A549 (cell line): ENCODE results near the gene RABEP1. TPM values are rescaled to one million over a fixed set of nuclear protein-coding genes. Genes with fewer than 3 reads are reported as not detected.

Experiments
- ATAC-seq, 2 experiments: fragments of 200-7000 bp in 1 of 2; fragments of >200 bp in 1 of 2; cut with Nextera tagmentation in 1 of 2; cut with Tn5 transposase in 1 of 2; 3 replicates each; pipeline versions ENCODE4 v1.8.0 to v1.9.1; 2018 to 2020; ENCODE audit warnings: mild to moderate bottlenecking in 1 of 2, moderate library complexity in 1 of 2
- CTCF ChIA-PET: fragments of 300-600 bp; sonication (Branson Sonifier 250); formaldehyde crosslinking; extraction: SDS; loops from one replicate; lab custom pipeline; 2021; ENCODE audit warnings: antibody characterized with exemption, inconsistent platforms; lab: Yijun Ruan, JAX
- POLR2A ChIA-PET: fragments of 350-600 bp; formaldehyde crosslinking; extraction: SDS; loops from one replicate; lab custom pipeline; 2021; ENCODE audit warnings: antibody characterized with exemption, inconsistent platforms; lab: Yijun Ruan, JAX
- DNase-seq, 2 experiments: peaks; one replicate each; pipeline versions ENCODE4 v3.0.0 to v3.0.0-alpha.2; 2011 to 2016; ENCODE audit warnings: low read depth in 1 of 2, low spot score in 1 of 2
- FAIRE-seq: peaks from 2 replicates; lab custom pipeline; 2011; peaks lifted over from hg19 to GRCh38; lab: Jason Lieb, UNC
- H3K27ac ChIP-seq, 2 experiments: fragments of >200 bp; sonication (Bioruptor Twin); formaldehyde crosslinking; 3 replicates each; pipeline ENCODE4 v1.5.1; 2016 to 2017
- H3K4me1 ChIP-seq: fragments of >200 bp; sonication (Bioruptor Twin); formaldehyde crosslinking; 3 replicates; pipeline ENCODE4 v1.6.1; 2016
- H3K4me2 ChIP-seq: fragments of >200 bp; sonication (Bioruptor Twin); formaldehyde crosslinking; 3 replicates; pipeline ENCODE4 v1.6.1; 2016
- H3K4me3 ChIP-seq: fragments of >200 bp; sonication (Bioruptor Twin); formaldehyde crosslinking; 3 replicates; pipeline ENCODE4 v1.5.1; 2016
- H3K9me3 ChIP-seq: fragments of >200 bp; sonication (Bioruptor Twin); formaldehyde crosslinking; 3 replicates; pipeline ENCODE4 v1.6.1; 2016
- ATOH8 ChIP-seq: fragments of 250-450 bp; sonication (Bioruptor Pico); IDR thresholded peaks from 2 replicates; pipeline ENCODE4 v1.5.0; 2020; ENCODE audit warnings: low read depth, mild to moderate bottlenecking, moderate library complexity
- BCL3 ChIP-seq: fragments of >200 bp; sonication (Bioruptor Twin); formaldehyde crosslinking; IDR thresholded peaks from 3 replicates; pipeline ENCODE4 v1.6.1; 2016
- CBX8 ChIP-seq: fragments of 200-600 bp; sonication (generic); IDR thresholded peaks from 2 replicates; pipeline ENCODE4 v1.6.1; 2016
- CEBPB ChIP-seq, 2 experiments: fragments of >200 bp in 1 of 2; sonication (Bioruptor Twin) in 1 of 2; formaldehyde crosslinking in 1 of 2; IDR thresholded peaks; 2 replicates each; pipeline ENCODE4 v1.6.1; 2012 to 2016
- EHMT2 ChIP-seq: fragments of 200-600 bp; sonication (generic); IDR thresholded peaks from 2 replicates; pipeline ENCODE4 v1.6.1; 2016; ENCODE audit warnings: antibody characterized with exemption, low read depth, mild to moderate bottlenecking, moderate library complexity
- EP300 ChIP-seq, 2 experiments: fragments of >200 bp; sonication (Bioruptor Twin); formaldehyde crosslinking; IDR thresholded peaks; 2 replicates in 1 of 2; 3 replicates in 1 of 2; pipeline ENCODE4 v1.6.1; 2016 to 2017
- ESRRA ChIP-seq: fragments of 150-350 bp; IDR thresholded peaks from 2 replicates; pipeline ENCODE4 v1.6.1; 2014; ENCODE audit warnings: mild to moderate bottlenecking, low read length, borderline replicate concordance
- FOSB ChIP-seq: fragments of 250-450 bp; sonication (Bioruptor Pico); IDR thresholded peaks from 2 replicates; pipeline ENCODE4 v1.5.0; 2020; ENCODE audit warnings: mild to moderate bottlenecking, moderate library complexity
- FOSL2 ChIP-seq, 2 experiments: fragments of 450-650 bp in 1 of 2; fragments of >200 bp in 1 of 2; sonication (Bioruptor Twin) in 1 of 2; formaldehyde crosslinking; IDR thresholded peaks; 2 replicates each; pipeline versions ENCODE4 v1.5.0 to v1.6.1; 2016 to 2020; ENCODE audit warnings: mild to moderate bottlenecking in 1 of 2, moderate library complexity in 1 of 2
- FOXS1 ChIP-seq: fragments of 250-450 bp; sonication (Bioruptor Pico); IDR thresholded peaks from 2 replicates; pipeline ENCODE4 v1.5.0; 2020; ENCODE audit warnings: mild to moderate bottlenecking, moderate library complexity
- HEYL ChIP-seq: fragments of 250-450 bp; sonication (Bioruptor Pico); IDR thresholded peaks from 2 replicates; pipeline ENCODE4 v1.8.0; 2021; ENCODE audit warnings: mild to moderate bottlenecking, moderate library complexity
- HOXA7 ChIP-seq: fragments of 250-450 bp; sonication (Bioruptor Pico); IDR thresholded peaks from 2 replicates; pipeline ENCODE4 v1.5.0; 2020; ENCODE audit warnings: mild to moderate bottlenecking, moderate library complexity
- JUN ChIP-seq, 2 experiments: fragments of >200 bp; sonication (Bioruptor Twin); formaldehyde crosslinking; IDR thresholded peaks; 2 replicates in 1 of 2; 3 replicates in 1 of 2; pipeline ENCODE4 v1.6.1; 2016 to 2017
- JUNB ChIP-seq: fragments of >200 bp; sonication (Bioruptor Twin); formaldehyde crosslinking; IDR thresholded peaks from 2 replicates; pipeline ENCODE4 v1.6.1; 2016
- KDM5A ChIP-seq: fragments of 200-600 bp; sonication (generic); IDR thresholded peaks from 2 replicates; pipeline ENCODE4 v1.6.1; 2016; ENCODE audit warnings: antibody characterized with exemption, mild to moderate bottlenecking
- MAZ ChIP-seq: fragments of 150-350 bp; IDR thresholded peaks from 2 replicates; pipeline ENCODE4 v1.6.1; 2014; ENCODE audit warnings: antibody characterized with exemption, low read depth, low read length, borderline replicate concordance
- MYC ChIP-seq: IDR thresholded peaks from 2 replicates; pipeline ENCODE4 v1.6.1; 2012; ENCODE audit warnings: mild to moderate bottlenecking, inconsistent platforms, low read length, improper control_type of control experiment, borderline replicate concordance
- NFE2L2 ChIP-seq: fragments of 150-350 bp; conservative IDR thresholded peaks from 2 replicates; pipeline ENCODE4 v1.6.1; 2014; ENCODE audit warnings: low read length
- NPAS2 ChIP-seq: fragments of 250-450 bp; sonication (Bioruptor Pico); IDR thresholded peaks from 2 replicates; pipeline ENCODE4 v1.8.0; 2022; ENCODE audit warnings: mild to moderate bottlenecking, moderate library complexity, borderline replicate concordance
- NR3C1 ChIP-seq: fragments of >200 bp; sonication (Bioruptor Twin); formaldehyde crosslinking; IDR thresholded peaks from 3 replicates; pipeline ENCODE4 v1.6.1; 2017
- PBX3 ChIP-seq: IDR thresholded peaks from 2 replicates; pipeline ENCODE4 v1.6.1; 2012
- PHF8 ChIP-seq: fragments of 200-600 bp; sonication (generic); IDR thresholded peaks from 2 replicates; pipeline ENCODE4 v1.6.1; 2016; ENCODE audit warnings: low read depth, mild to moderate bottlenecking, antibody characterized with exemption, moderate library complexity, borderline replicate concordance
- RAD21 ChIP-seq, 2 experiments: fragments of >200 bp in 1 of 2; sonication (Bioruptor Twin) in 1 of 2; formaldehyde crosslinking in 1 of 2; IDR thresholded peaks in 1 of 2; conservative IDR thresholded peaks in 1 of 2; 2 replicates in 1 of 2; 3 replicates in 1 of 2; pipeline ENCODE4 v1.6.1; 2012 to 2018; ENCODE audit warnings: inconsistent platforms in 1 of 2
- RCOR1 ChIP-seq: fragments of 150-350 bp; IDR thresholded peaks from 2 replicates; pipeline ENCODE4 v1.6.1; 2014; ENCODE audit warnings: antibody characterized with exemption, low read length, low read depth
- RNF2 ChIP-seq: fragments of 200-600 bp; sonication (generic); IDR thresholded peaks from 2 replicates; pipeline ENCODE4 v1.6.1; 2016; ENCODE audit warnings: low read depth, mild to moderate bottlenecking, antibody characterized with exemption, moderate library complexity, borderline replicate concordance
- SMC3 ChIP-seq: fragments of >200 bp; sonication (Bioruptor Twin); formaldehyde crosslinking; IDR thresholded peaks from 3 replicates; pipeline ENCODE4 v1.6.1; 2018; ENCODE audit warnings: inconsistent platforms
- SREBF2 ChIP-seq: fragments of 450-650 bp; IDR thresholded peaks from 2 replicates; pipeline ENCODE4 v1.6.1; 2014; ENCODE audit warnings: mild to moderate bottlenecking, moderate library complexity
- TFCP2L1 ChIP-seq: fragments of 250-450 bp; sonication (Bioruptor Pico); IDR thresholded peaks from 2 replicates; pipeline ENCODE4 v1.5.0; 2021; ENCODE audit warnings: mild to moderate bottlenecking
- TP53 ChIP-seq: fragments of 250-450 bp; sonication (Bioruptor Pico); IDR thresholded peaks from 2 replicates; pipeline ENCODE4 v1.5.0; 2021; ENCODE audit warnings: mild to moderate bottlenecking, moderate library complexity
- ZC3H11A ChIP-seq: fragments of 450-650 bp; IDR thresholded peaks from 2 replicates; pipeline ENCODE4 v1.6.1; 2014; ENCODE audit warnings: antibody characterized with exemption, mild to moderate bottlenecking
- ZSCAN20 ChIP-seq: fragments of 250-450 bp; sonication (Bioruptor Pico); IDR thresholded peaks from 2 replicates; pipeline ENCODE4 v1.8.0; 2022; ENCODE audit warnings: mild to moderate bottlenecking, moderate library complexity
- WGBS: methylation state at CpG from one replicate; pipeline ENCODE4 v1.1.6; 2017; ENCODE audit errors: missing lambda C conversion rate; 5-methylcytosine and 5-hydroxymethylcytosine counted together
- polyA plus RNA-seq, 4 experiments: library from polyadenylated mRNA; depleted of rRNA in 3 of 4; stranded (reverse); fragments of >200 nt; fragmentation: RNase III in 1 of 4; extraction: RNeasy Plus Mini Kit Qiagen cat#74134 plus additional on column Dnase treatment in 1 of 4; gene quantifications; 2 replicates in 3 of 4; 3 replicates in 1 of 4; pipeline ENCODE4 v1.2.3, GENCODE V29; 2011 to 2017

The RABEP1 gene
- polyA plus RNA-seq, 2 of the 4 experiments (the other 2 are of a cell fraction) = 44.7 to 65.5 TPM

GRCh38 chr17:5297245-5297644 lies 15.2 kb downstream of the RABEP1 start:
- Histone ChIP-seq H3K27ac (no peak overlapping the region), H3K4me2 (no peak overlapping the region), H3K4me1 (no peaks in the 10 kb centered on the region), H3K4me3 (no peak overlapping the region), H3K9me3 (no peaks in the 10 kb centered on the region)
- DNase-seq = no peak
- WGBS = 65% methylated on average over 2 of the region's 2 CpGs
- POLR2A ChIA-PET = no interaction called here
- no peak for TF ChIP-seq JUNB
- TF ChIP-seq TP53 (CRISPR knock-in tag) = no peak
- TF ChIP-seq NPAS2 (CRISPR knock-in tag) = no peak
- no peak for TF ChIP-seq KDM5A
- no peak for TF ChIP-seq CBX8
- TF ChIP-seq SREBF2 = no peak
- TF ChIP-seq RAD21 (conservative IDR thresholded peaks at IDR 0.05 in 1 of 2, IDR thresholded peaks at IDR 0.05 in 1 of 2) = no peak
- TF ChIP-seq HOXA7 = no peak
- no peak for TF ChIP-seq BCL3
- TF ChIP-seq HEYL = no peak
- TF ChIP-seq EHMT2 = no peak
- TF ChIP-seq PBX3 = no peak
- no peak for ATAC-seq
- CTCF ChIA-PET = interaction anchor here (0.9 to 1.1 kb wide), 3 partner anchors 10 to 142 kb away, joined by 3 to 5 read pairs (median 3); partner anchors contain the start of gene C1QBP
- peak; percentile 7 for FAIRE-seq

- ChIA-PET POLR2A (no interaction called here), CTCF (interaction anchor here (1.7 kb wide), 1 partner anchor 140 kb away, joined by 4 read pairs; the partner anchor contains the start of gene C1QBP)
- TF ChIP-seq ZSCAN20 (CRISPR knock-in tag) = no peak
- TF ChIP-seq ATOH8 (CRISPR knock-in tag) = no peak
- TF ChIP-seq CEBPB (IDR thresholded peaks at IDR 0.05) = no peak
- TF ChIP-seq EP300 (IDR thresholded peaks at IDR 0.05) = no peak
- TF ChIP-seq SMC3 = no peak
- no peak for TF ChIP-seq ZC3H11A
- no peak for TF ChIP-seq RCOR1
- TF ChIP-seq TFCP2L1 = no peak
- no peak for TF ChIP-seq FOSB (CRISPR knock-in tag)
- FAIRE-seq (no peak), ATAC-seq (no peak), DNase-seq (no peak)
- Histone ChIP-seq H3K4me3 (no peak overlapping the region), H3K9me3 (no peaks in the 10 kb centered on the region), H3K4me1 (no peaks in the 10 kb centered on the region), H3K4me2 (no peak overlapping the region), H3K27ac (no peak overlapping the region)
- WGBS = 90% methylated on average over 4 of the region's 4 CpGs
These were observed 17.3 kb downstream of the RABEP1 start for GRCh38 chr17:5299383-5299782.

GRCh38 chr17:5304636-5305035 lies 22.6 kb downstream of the RABEP1 start:
- DNase-seq (no peak), FAIRE-seq (peak; percentile 39), ATAC-seq (no peak)
- Histone ChIP-seq H3K4me1 (no peaks in the 10 kb centered on the region), H3K27ac (no peak overlapping the region), H3K4me3 (no peak overlapping the region), H3K4me2 (no peak overlapping the region), H3K9me3 (no peaks in the 10 kb centered on the region)
- POLR2A ChIA-PET = no interaction called here
- WGBS = 98% methylated on average over 1 of the region's 1 CpG
- no peak for TF ChIP-seq ESRRA
- no peak for TF ChIP-seq JUN (IDR thresholded peaks at IDR 0.05)
- TF ChIP-seq EHMT2 = no peak
- no peak for TF ChIP-seq MAZ
- no peak for TF ChIP-seq HEYL
- no peak for TF ChIP-seq HOXA7
- TF ChIP-seq RAD21 (conservative IDR thresholded peaks at IDR 0.05 in 1 of 2, IDR thresholded peaks at IDR 0.05 in 1 of 2) = no peak
- no peak for TF ChIP-seq MYC
- no peak for TF ChIP-seq PBX3
- TF ChIP-seq RNF2 = no peak
- no peak for TF ChIP-seq NR3C1
- TF ChIP-seq NFE2L2 = no peak
- TF ChIP-seq PHF8 = no peak
- TF ChIP-seq FOXS1 = no peak
- no peak for TF ChIP-seq FOSB (CRISPR knock-in tag)
- TF ChIP-seq FOSL2 (IDR thresholded peaks at IDR 0.05) = no peak
- no peak for TF ChIP-seq FOSL2 (CRISPR knock-in tag; IDR thresholded peaks at IDR 0.05)
- TF ChIP-seq, all 56 proteins: peak for 0
- CTCF ChIA-PET = interaction anchor here (1.6 kb wide), 1 partner anchor 13 kb away, joined by 5 read pairs; no protein-coding TSS in a partner anchor
